GM19025 (cell line): ENCODE data around the gene C1orf174.
"Not testable (repeated sequence)": the region's sequence is repeated elsewhere in the genome, so short reads cannot be mapped to it uniquely, and the experiment has no call there.

ENCODE experiments used
- ATAC-seq: cut with Tn5 transposase; IDR thresholded peaks from one replicate; pipeline ENCODE4 v1.9.1; 2021; ENCODE audit warnings: mild to moderate bottlenecking, low read depth, moderate library complexity; ENCODE audit not compliant: unreplicated experiment

C1orf174 gene

DNA sequence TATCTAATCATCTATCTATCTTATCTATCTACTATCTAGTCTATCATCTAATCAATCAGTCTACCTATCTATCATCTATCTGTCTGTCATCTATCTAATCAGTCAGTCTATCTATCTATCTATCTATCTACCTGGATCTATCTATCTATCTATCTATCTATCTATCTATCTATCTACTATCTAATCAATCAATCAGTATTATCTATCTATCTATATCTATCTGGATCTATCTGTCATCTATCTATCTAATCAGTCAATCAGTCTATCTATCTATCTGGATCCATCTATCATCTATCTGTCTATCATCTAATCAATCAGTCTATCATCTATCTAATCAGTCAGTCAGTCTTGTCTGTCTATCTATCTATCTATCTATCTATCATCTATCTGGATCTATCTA is 26.9 kb upstream of the C1orf174 start:
- ATAC-seq: no peak

GRCh38 chr1:3925762-3926161 is 25.7 kb upstream of the C1orf174 start:
- ATAC-seq: no peak

- ATAC-seq: no peak
Observed at GRCh38 chr1:3925256-3925655, 25.2 kb upstream of the C1orf174 start.

- no peak for ATAC-seq
Observed at GRCh38 chr1:3924825-3925220, 24.8 kb upstream of the C1orf174 start.

- ATAC-seq: no peak
Observed at GRCh38 chr1:3924186-3924824, 24.2 kb upstream of the C1orf174 start.

- ATAC-seq: no peak
Observed at GRCh38 chr1:3923378-3924185, 23.5 kb upstream of the C1orf174 start.

GRCh38 chr1:3922851-3923250 is 22.8 kb upstream of the C1orf174 start:
- ATAC-seq: no peak

- no peak for ATAC-seq
Observed at GRCh38 chr1:3922201-3922725, 22.2 kb upstream of the C1orf174 start.

DNA sequence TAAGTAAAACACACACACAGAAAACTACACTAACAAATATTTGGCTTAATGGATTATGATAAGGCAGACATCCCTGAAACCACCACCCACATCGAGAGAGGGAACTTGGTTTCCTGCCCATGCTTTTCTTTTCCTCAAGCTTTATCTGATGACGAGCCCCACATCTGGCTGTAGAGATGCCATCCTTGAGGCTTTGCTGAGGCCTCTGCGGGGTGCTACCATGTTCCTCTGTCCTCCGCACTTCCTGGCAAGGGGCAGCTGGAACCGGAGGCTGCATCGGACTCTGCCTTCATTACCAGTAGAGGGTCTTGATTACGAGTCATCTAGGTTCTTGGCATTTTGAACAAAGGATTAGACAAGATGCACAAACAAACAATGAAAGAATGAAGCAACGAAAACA is 21.7 kb upstream of the C1orf174 start:
- ATAC-seq: no peak

DNA sequence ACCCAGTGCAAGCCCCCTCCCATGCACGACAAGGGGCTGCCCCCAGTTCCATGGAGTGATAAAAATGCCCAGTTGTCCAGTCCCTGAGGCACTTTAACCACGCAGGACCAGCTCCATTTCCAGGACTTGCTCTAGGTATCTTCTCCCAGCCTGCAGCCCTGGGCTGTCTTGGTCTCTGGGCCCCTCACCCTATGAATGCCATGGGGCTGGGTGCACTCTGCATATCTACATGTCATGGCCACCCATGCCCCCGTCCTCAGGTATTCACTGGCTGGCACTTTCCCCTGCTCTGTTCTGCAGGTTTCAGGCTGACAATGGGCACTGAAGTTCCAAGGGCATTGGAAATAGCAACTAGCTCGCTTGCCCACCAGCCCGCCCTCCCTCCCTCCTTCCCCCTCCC is 19.6 kb upstream of the C1orf174 start:
- ATAC-seq: no peak

- ATAC-seq: no peak
Observed at GRCh38 chr1:3918966-3919611, 19.0 kb upstream of the C1orf174 start.

GRCh38 chr1:3918359-3918758 is 18.3 kb upstream of the C1orf174 start:
- not testable (repeated sequence) for ATAC-seq

DNA sequence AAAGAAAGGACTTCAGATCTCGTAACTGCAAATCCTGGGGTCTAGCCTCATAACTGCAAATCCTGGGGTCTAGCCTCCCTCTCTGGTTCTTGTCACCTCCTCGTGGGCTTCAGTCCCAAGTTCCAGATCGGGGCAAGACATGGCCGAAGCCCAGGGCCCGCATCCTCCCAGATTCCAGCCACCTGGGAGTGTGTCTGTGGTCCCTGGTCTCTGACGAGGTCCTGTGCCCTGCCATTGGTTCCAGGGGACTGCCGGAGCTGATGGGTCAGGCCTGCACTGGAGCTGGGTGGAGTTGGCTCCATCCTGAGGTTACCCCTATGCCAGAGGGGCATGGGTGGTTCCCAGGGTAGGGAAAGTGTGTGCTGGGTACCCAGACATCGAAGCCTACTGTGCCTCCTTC is 17.7 kb upstream of the C1orf174 start:
- no peak for ATAC-seq

DNA sequence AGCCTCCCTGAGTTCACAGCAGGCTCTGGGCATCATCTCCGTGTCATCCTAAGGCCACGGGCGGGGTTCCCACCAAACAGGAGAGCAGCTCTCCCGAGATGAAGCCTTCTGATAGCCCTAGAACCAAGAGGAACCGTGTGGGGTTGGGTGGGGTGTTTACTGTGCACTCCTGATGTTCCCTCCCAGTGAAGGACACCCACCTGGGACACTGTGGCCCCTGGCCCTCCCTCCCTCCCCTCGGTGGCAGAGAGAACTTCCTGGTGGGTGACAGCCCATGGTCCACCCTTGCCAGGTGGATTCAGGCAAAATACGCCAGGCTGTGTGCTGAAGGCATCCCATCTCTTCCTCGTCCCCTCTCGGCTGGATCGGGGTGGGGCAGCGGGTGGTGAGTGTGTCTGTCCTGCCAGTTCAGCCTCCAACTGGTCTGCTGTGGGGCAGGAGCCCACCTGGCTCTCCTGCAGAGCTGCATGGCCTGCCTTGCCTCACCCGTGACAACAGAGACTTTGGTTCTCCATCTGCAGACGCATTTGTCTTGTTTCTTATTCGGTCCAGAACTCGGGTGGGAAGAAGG is 15.6 kb upstream of the C1orf174 start:
- no peak for ATAC-seq

DNA sequence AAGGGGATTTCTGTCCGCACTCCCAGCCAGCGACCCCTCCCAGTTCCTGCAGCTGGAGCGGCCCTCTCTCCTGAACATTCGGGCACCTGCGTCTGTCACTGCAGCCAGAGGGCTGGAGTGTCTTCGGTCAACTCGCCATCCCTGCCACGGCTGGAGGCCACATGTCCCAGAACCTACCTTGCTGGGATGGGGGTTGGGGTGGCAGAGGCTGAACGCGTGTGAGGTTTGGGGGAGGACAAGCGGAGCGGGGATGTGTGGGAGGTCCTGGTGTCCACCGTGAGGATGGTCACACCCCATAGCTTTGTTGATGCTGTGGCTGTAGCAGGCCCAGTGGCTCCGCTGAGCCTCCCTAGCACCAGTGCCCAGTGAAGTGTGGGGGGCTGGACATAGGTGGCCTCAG is 14.8 kb upstream of the C1orf174 start:
- no peak for ATAC-seq

- no peak for ATAC-seq
Observed at GRCh38 chr1:3914331-3914851, 14.3 kb upstream of the C1orf174 start.

GRCh38 chr1:3912809-3913685 is 13.0 kb upstream of the C1orf174 start:
- ATAC-seq: no peak

GRCh38 chr1:3911981-3912808 is 12.1 kb upstream of the C1orf174 start:
- no peak for ATAC-seq
